HepG2 (cell line): ENCODE results near the gene TBC1D16. TPM values are rescaled to one million over a fixed set of nuclear protein-coding genes. Genes with fewer than 3 reads are reported as not detected.

Source experiments
- RERE ChIP-seq: IDR thresholded peaks from 2 replicates; pipeline ENCODE4 v1.6.1; 2016; ENCODE audit warnings: low read depth, missing genetic modification reagents, missing compliant biosample characterization
- SP1 ChIP-seq, 2 experiments: fragments of 450-650 bp in 1 of 2; sonication (generic) in 1 of 2; formaldehyde crosslinking in 1 of 2; IDR thresholded peaks; 2 replicates each; pipeline versions ENCODE4 v1.4.0 to v1.6.1; 2016 to 2020; ENCODE audit warnings: missing genetic modification reagents in 1 of 2
- SP4 ChIP-seq: sonication (generic); formaldehyde crosslinking; IDR thresholded peaks from 2 replicates; pipeline ENCODE4 v1.8.1; 2023; ENCODE audit warnings: mild to moderate bottlenecking, missing genetic modification reagents
- UBTF ChIP-seq: sonication (generic); formaldehyde crosslinking; IDR thresholded peaks from 2 replicates; pipeline ENCODE4 v1.4.0; 2020; ENCODE audit warnings: mild to moderate bottlenecking, missing genetic modification reagents
- ZBTB40 ChIP-seq, 2 experiments: fragments of 450-650 bp in 1 of 2; sonication (generic) in 1 of 2; formaldehyde crosslinking in 1 of 2; IDR thresholded peaks; 2 replicates each; pipeline versions ENCODE4 v1.6.1 to v1.8.0; 2016 to 2022; ENCODE audit warnings: antibody characterized with exemption in 1 of 2, mild to moderate bottlenecking in 1 of 2, missing genetic modification reagents in 1 of 2
- ZFP82 ChIP-seq: sonication (generic); formaldehyde crosslinking; IDR thresholded peaks from 2 replicates; pipeline ENCODE4 v1.5.1; 2020; ENCODE audit warnings: mild to moderate bottlenecking, missing genetic modification reagents, borderline replicate concordance
- ZNF382 ChIP-seq: sonication (generic); formaldehyde crosslinking; IDR thresholded peaks from 2 replicates; pipeline ENCODE4 v1.5.0; 2020; ENCODE audit warnings: missing genetic modification reagents, mild to moderate bottlenecking, borderline replicate concordance
- polyA plus RNA-seq, 8 experiments: library from polyadenylated mRNA; depleted of rRNA in 3 of 8; stranded (reverse) in 7 of 8; unstranded in 1 of 8; fragments of >200 nt; fragmentation: Illumina TruSeq in 4 of 8; extraction: Trizol in 4 of 8; gene quantifications; 2 replicates each; pipeline versions ENCODE4 v1.2.1 to v1.2.3, GENCODE V29; 2011 to 2016; ENCODE audit warnings: low read depth in 4 of 8, missing spikeins in 1 of 8, mixed read lengths in 1 of 8; ENCODE audit not compliant: insufficient read depth in 1 of 8
- total RNA-seq, 5 experiments: library from RNA; depleted of rRNA; stranded (reverse); fragments of >200 nt; fragmentation: Illumina TruSeq; extraction: Trizol; gene quantifications; 2 replicates each; pipeline ENCODE4 v1.2.3, GENCODE V29; 2016; ENCODE audit warnings: low read depth in 1 of 5

The TBC1D16 gene
- total and polyA plus RNA-seq, 2 of the 13 experiments (the other 11 are each of a cell fraction or from before 2014, with no cell fraction given): 14.9 to 24.9 TPM

- no peak for TF ChIP-seq ZBTB40 (IDR thresholded peaks at IDR 0.05)
- peak; percentile 56 for TF ChIP-seq ZBTB40 (CRISPR knock-in tag; IDR thresholded peaks at IDR 0.05)
- peak; percentile 84 for TF ChIP-seq ZFP82
- peak; percentile 77 for TF ChIP-seq UBTF (CRISPR knock-in tag)
- TF ChIP-seq SP1 (IDR thresholded peaks at IDR 0.05): no peak
- peak; percentile 73; the same call in 1 of the 2 replicates for TF ChIP-seq SP1 (CRISPR knock-in tag; IDR thresholded peaks at IDR 0.05)
- TF ChIP-seq SP4 (CRISPR knock-in tag): no peak; the same call in none of the 2 replicates
- no peak for TF ChIP-seq ZNF382 (CRISPR knock-in tag)
- no peak for TF ChIP-seq RERE
These were observed 454 bp upstream of the TBC1D16 start, which contains the start of gene CCDC40 (continued) for GRCh38 chr17:80035937-80036714.
